22Rv1 (cell line): ENCODE results near the gene MCM3AP.

Experiments used
- CTCF ChIP-seq: fragments of 450-650 bp; IDR thresholded peaks from 2 replicates; pipeline ENCODE4 v1.5.1; 2017; ENCODE audit warnings: mild to moderate bottlenecking
- ZFX ChIP-seq: fragments of 450-650 bp; IDR thresholded peaks from 2 replicates; pipeline ENCODE4 v1.6.1; 2017; ENCODE audit warnings: antibody characterized with exemption, borderline replicate concordance

- TF ChIP-seq CTCF (no peak), ZFX (no peak)
These were observed 26.2 kb upstream of the MCM3AP start for GRCh38 chr21:46311568-46311967.
